Peyer's patch (tissue), 4 donors: ENCODE results near the gene RILPL2.

Source experiments
- CTCF ChIP-seq, 6 experiments: fragments of 450-650 bp in 4 of 6; fragments of 200-600 bp in 2 of 6; sonication (generic) in 1 of 6; IDR thresholded peaks; one replicate each; pipeline ENCODE4 v1.5.1; 2017 to 2019; ENCODE audit warnings: antibody characterized with exemption in 6 of 6, mild to moderate bottlenecking in 3 of 6, moderate library complexity in 1 of 6
- POLR2A ChIP-seq, 2 donors: fragments of 450-650 bp; IDR thresholded peaks; one replicate each; pipeline ENCODE4 v1.5.1; 2017; ENCODE audit warnings: antibody characterized with exemption in 2 of 2, mild to moderate bottlenecking in 2 of 2, moderate library complexity in 2 of 2

- TF ChIP-seq CTCF (IDR thresholded peaks at IDR 0.05) (no peak), POLR2A (IDR thresholded peaks at IDR 0.05) (no peak)
Observed at GRCh38 chr12:123478762-123479161, 42.3 kb upstream of the RILPL2 start.
